Esophagus squamous epithelium (tissue), 4 donors: ENCODE data around the gene P2RY4.
"Not testable (repeated sequence)": the region's sequence is repeated elsewhere in the genome, so short reads cannot be mapped to it uniquely, and the experiment has no call there.

Experiments used
- CTCF ChIP-seq, 6 experiments: fragments of 450-650 bp in 4 of 6; fragments of 200-600 bp in 2 of 6; sonication (generic) in 2 of 6; IDR thresholded peaks; one replicate each; pipeline ENCODE4 v1.5.1; 2016 to 2019; ENCODE audit warnings: antibody characterized with exemption in 6 of 6, mild to moderate bottlenecking in 4 of 6, moderate library complexity in 4 of 6
- POLR2A ChIP-seq, 4 donors: fragments of 450-650 bp; IDR thresholded peaks; one replicate each; pipeline ENCODE4 v1.6.1; 2017; ENCODE audit warnings: antibody characterized with exemption in 4 of 4, mild to moderate bottlenecking in 4 of 4, moderate library complexity in 3 of 4

DNA sequence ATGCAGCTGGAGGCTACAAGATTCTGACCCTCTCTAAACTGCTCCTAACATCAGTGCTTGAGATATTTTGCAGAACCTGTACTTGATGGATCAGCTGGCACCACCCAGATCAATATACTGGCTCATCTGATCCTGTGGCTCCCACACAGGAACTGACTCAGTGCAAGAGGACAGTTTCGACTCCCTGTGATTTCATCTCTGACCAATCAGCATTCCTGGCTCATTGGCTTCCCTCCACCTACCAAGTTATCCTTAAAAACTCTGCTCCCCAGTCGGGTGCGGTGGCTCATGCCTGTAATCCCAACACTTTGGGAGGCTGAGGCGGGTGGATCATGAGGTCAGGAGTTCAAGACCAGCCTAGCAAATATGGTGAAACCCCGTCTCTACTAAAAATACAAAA lies 16.4 kb downstream of the P2RY4 start:
- not testable (repeated sequence) for TF ChIP-seq POLR2A, CTCF (IDR thresholded peaks at IDR 0.05)
